KBM-7 (cell line): Measurements from ENCODE around the gene AMN.

Source experiments
- DNase-seq: peaks from one replicate; pipeline ENCODE4 v3.0.0-alpha.2; 2015
- in situ Hi-C: fragments of 300-500 bp; cut with MboI; formaldehyde crosslinking; loops from 2 replicates; pipeline ENCODE4 v1.14.3; 2020; ENCODE audit warnings: low sequenced_read_pairs, low pct_unique_long_range_greater_than_20kb, mixed read lengths

Gene AMN

GRCh38 chr14:102909462-102909861 is 13.0 kb upstream of the AMN start:
- no peak for DNase-seq
- in situ Hi-C loops = no loop called here

- no peak for DNase-seq
- in situ Hi-C loops = no loop called here
These were observed 12.6 kb upstream of the AMN start for GRCh38 chr14:102909911-102910310.

GRCh38 chr14:102910442-102910841 is 12.0 kb upstream of the AMN start:
- DNase-seq = no peak
- in situ Hi-C loops = no loop called here

GRCh38 chr14:102911541-102911951 is 10.9 kb upstream of the AMN start:
- in situ Hi-C loops = no loop called here
- DNase-seq = no peak

- in situ Hi-C loops = no loop called here
- DNase-seq = no peak
These were observed 10.3 kb upstream of the AMN start for GRCh38 chr14:102911991-102912761.

DNA sequence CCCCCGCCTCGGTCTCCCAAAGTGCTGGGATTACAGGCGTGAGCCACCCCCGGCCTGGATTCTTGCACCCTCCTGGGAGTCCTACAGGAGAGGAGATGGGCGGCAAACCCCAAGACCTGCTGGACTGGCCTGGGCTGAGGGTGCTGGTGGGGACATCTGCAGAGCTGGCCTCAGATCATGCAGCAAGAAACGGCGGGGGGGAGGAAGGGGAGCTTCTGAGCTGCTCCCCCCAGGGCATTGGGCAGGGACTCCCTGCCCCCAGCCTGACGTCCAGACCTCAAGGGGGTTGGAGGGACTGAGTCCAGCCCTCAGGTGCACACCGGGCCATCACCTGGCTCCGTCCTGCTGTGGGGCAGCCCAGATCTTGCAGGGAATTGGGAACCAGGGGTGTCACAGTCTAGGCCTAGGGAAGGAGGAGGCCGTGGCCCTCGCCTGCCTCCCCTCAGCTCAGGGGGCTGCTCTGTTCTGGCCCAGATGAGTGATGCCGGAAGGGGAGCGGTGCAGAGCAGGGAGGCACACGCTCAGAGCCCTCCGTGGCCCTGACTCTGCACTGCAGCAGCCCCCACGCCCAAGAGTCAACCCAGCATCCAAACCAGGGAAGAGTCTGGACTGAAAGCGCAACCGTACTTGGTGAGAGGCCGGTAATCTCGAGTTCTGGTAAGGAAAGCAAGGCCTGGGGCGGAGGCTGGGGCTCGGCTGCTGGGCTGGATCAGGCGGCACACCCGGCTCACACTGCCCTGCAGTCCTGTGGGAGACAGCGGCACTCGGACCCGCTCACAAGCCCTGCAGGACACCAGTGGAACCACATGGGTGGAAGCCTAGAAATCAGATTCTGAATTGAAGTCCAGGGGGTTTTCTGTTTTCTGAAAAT is 8.9 kb upstream of the AMN start:
- no peak for DNase-seq
- in situ Hi-C loops = no loop called here

- no peak for DNase-seq
- in situ Hi-C loops = no loop called here
These were observed 7.8 kb upstream of the AMN start for GRCh38 chr14:102914474-102915291.

DNA sequence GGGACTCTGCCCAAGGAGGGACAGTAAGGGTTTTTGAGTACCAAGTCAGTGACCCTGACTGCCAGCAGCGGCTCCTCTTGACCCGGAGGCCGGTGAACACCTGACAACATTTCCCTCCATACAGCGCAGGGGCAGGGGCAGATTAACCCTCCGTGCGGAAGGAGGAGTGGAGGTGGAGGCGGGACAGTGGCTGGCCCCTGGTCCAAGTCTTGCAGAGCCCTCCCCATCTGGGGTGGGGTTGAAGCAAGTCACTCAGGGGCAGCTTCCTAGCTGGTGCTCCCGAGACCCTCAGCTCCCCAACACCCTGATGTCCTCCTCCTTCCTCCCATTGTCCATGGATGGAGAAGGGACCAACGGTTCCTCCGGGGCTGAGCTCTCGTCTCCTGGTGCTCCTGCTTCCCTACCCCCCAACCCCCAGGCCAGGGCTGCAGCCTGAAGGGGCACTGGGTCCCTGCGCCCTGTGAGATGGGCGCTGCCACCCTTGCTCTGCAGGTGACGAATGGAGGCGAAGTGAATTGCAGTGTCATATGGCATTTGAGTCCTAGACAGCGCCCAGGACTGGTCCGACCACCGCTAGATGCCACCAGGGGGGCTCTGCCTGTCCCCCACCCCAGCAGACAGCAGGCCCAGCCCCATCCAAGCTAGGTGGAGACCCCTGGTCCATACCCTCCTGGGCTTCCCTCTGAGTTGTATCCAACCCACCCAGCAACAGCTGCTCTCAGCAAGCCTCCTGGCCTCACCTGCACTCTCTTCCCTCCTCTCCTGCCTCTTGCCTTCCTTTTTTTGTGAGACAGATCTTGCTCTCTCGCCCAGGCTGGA is 7.0 kb upstream of the AMN start:
- in situ Hi-C loops = no loop called here
- no peak for DNase-seq

DNA sequence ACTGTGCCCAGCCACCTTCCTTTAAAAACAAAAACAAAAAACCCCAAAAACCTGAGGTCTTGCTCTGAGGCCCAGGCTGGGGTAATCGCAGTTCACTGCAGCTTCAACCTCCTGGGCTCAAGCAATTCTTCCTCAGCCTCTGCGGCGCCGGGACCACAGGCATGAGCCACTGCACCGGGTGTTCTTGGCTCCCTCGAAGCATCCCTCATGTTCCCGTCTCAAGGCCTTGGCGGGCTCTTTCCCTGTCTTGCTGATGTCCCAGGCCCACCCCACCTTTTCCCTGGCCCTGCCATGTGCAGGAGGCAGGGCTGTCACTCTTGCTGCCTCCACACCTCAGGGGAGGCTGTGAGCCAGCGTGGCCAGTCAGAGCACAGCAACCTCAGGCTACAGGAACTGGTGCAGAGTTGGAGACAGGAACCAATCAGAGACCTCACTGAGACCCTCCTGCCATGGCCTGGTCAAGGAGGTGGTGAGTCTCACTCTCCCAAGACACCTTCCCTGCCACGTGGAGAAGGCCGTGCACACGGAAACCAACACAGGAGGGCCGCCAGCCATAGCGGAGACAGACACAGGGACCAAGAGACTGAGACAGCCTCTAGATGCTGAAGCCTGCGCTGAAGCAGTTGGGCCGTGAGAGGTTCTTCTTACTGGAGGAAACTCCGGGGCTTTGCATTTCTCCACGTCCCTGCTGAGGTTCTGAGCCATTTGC is 6.0 kb upstream of the AMN start:
- in situ Hi-C loops = no loop called here
- no peak for DNase-seq

- no peak for DNase-seq
- in situ Hi-C loops = no loop called here
These were observed 5.4 kb upstream of the AMN start for GRCh38 chr14:102917056-102917385.

- peak; percentile 75 for DNase-seq
- in situ Hi-C loops = no loop called here
These were observed 4.8 kb upstream of the AMN start for GRCh38 chr14:102917469-102918211.

DNA sequence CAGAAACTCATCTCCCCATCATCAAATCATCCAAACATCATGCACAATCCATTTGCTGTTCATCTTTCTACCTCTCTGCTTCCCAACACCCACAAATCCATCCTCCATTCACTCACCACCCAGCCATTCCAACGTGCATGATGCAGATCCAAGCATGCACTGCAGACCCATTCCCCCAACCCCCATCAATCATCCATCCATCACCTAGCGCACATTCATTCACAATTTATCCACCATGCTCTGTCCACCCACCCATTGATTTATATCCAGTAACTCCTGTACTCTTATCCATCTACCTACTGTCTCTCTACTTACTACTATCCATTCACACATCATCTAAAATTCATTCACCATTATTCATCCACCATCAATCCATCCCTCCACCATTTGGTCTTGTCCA is 4.0 kb upstream of the AMN start:
- no peak for DNase-seq
- in situ Hi-C loops = no loop called here

DNA sequence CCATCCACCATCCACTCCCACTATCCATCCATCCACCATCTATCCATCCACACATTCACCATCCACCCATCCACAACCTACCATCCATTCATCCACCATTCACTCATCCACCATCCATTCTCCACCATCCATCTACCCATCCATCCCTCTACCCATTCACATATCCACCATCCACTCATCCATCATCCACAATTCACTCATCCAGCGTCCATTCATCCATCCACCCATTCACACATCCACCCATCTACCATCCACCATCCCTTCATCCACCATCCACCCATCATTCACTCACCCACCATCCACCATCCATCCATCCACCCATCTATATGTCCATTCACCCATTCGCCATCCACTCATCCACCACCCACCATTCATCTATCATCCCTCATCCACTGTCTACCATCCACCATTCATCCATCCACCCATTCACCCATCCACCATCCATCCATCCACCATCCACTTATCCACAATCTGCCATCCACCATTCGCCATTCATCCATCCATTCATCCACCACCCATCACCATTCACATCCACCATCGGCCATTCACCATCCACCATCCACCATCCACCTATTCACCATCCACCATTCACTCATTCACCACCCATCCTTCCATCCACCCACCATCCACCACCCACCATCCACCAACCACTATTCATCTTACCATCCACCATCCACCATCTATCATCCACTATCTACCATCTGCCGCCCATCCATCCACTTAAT is 2.0 kb upstream of the AMN start:
- in situ Hi-C loops = no loop called here
- DNase-seq = no peak

- in situ Hi-C loops = no loop called here
- DNase-seq = no peak
These were observed 1.5 kb upstream of the AMN start for GRCh38 chr14:102920998-102921304.

- in situ Hi-C loops = no loop called here
- DNase-seq = no peak
These were observed 900 bp downstream of the AMN start for GRCh38 chr14:102923201-102923924.

- in situ Hi-C loops = no loop called here
- DNase-seq = no peak
These were observed 1.5 kb downstream of the AMN start for GRCh38 chr14:102923925-102924486.
